Activated T-helper 17 cell treated with anti-CD3 and anti-CD28 coated beads, Interleukin-2, amount 50 U/mL, for 72 hours (primary cell): ENCODE measurements around the gene PFKFB4. TPM values are rescaled to one million over a fixed set of nuclear protein-coding genes. Genes with fewer than 3 reads are reported as not detected.

ENCODE experiments used
- ATAC-seq: fragments of 150-1000 bp; cut with Tn5 transposase; replicated peaks from 2 replicates; pipeline ENCODE4 v1.10.0; 2021; ENCODE audit warnings: mild to moderate bottlenecking, moderate library complexity
- H3K27ac Mint-ChIP-seq: one replicate; pipeline ENCODE4 v1.8.0; 2022; ENCODE audit warnings: mixed read lengths
- H3K27me3 Mint-ChIP-seq: one replicate; pipeline ENCODE4 v1.8.0; 2022; ENCODE audit warnings: mixed read lengths
- H3K36me3 Mint-ChIP-seq: one replicate; pipeline ENCODE4 v1.8.0; 2022; ENCODE audit warnings: low read depth, mild to moderate bottlenecking, mixed read lengths
- H3K4me1 Mint-ChIP-seq: one replicate; pipeline ENCODE4 v1.8.0; 2022; ENCODE audit warnings: mixed read lengths
- H3K4me3 Mint-ChIP-seq: one replicate; pipeline ENCODE4 v1.8.0; 2022; ENCODE audit warnings: mild to moderate bottlenecking, mixed read lengths
- H3K9me3 Mint-ChIP-seq: one replicate; pipeline ENCODE4 v1.8.0; 2022; ENCODE audit warnings: mixed read lengths
- total RNA-seq, 2 donors: library from RNA; stranded (reverse); gene quantifications; one replicate each; pipeline ENCODE4 v1.2.3, GENCODE V29; 2022

Gene PFKFB4
- total RNA-seq, 2 donors from 2014 or later: 52.5 to 277 TPM

DNA sequence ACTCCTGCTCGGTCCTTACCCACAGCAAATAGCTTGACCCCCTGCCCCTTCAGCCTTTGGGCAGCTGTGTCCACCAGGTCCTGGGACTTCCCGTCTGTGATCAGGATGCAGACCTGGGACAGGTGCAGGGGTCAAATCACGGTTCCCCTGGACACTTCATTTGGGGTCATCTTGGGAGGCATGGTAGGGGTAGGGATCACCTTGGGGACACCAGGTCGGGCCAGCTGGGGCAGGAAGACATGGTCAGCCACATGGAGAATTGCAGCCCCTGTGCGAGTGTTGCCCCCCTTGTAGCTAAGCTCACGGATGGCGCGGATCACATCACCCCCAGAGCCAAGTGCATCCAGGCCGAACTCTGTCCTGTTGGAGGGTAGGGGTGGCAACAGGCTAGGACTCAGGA lies 36.7 kb upstream of the PFKFB4 start:
- no peaks in the 10 kb centered on the region for H3K36me3 Mint-ChIP-seq
- peaks cover 10% of the 10 kb centered on the region for H3K4me1 Mint-ChIP-seq
- H3K27me3 Mint-ChIP-seq: peaks cover 37% of the 10 kb centered on the region
- no peak overlapping the region for H3K27ac Mint-ChIP-seq
- no peak overlapping the region for H3K4me3 Mint-ChIP-seq
- no peak for ATAC-seq
- no peaks in the 10 kb centered on the region for H3K9me3 Mint-ChIP-seq

DNA sequence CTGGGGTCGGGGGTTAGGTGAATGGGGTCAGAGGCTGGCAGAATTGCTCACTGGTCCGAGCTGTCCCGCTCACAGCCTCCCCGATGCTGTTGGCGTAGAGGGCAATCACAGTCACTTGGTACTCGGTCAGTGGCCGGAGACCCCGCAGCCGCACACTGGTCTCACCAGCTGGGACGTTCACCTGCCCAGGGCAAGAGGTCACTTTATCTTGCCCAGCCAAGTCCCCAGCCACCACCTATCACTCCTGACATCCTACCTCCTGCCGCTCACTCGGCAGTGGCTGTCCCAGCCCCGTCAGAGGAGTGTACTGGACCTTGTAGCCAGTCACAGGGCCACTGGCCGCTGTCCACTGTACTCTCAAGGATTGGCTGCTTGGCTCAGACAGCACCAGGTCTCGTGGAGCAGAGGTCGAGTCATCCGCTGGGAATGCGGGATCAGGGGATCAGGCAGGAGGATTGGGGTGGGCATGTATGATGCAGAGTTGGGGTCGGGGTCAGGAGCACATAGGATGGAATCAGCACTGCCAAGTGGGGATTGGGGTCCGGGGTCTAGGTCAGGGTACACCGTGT lies 36.0 kb upstream of the PFKFB4 start:
- Mint-ChIP-seq H3K9me3 (no peaks in the 10 kb centered on the region), H3K36me3 (no peaks in the 10 kb centered on the region), H3K27me3 (peaks cover 37% of the 10 kb centered on the region), H3K4me1 (peaks cover 10% of the 10 kb centered on the region), H3K4me3 (no peak overlapping the region), H3K27ac (no peak overlapping the region)
- ATAC-seq: no peak

DNA sequence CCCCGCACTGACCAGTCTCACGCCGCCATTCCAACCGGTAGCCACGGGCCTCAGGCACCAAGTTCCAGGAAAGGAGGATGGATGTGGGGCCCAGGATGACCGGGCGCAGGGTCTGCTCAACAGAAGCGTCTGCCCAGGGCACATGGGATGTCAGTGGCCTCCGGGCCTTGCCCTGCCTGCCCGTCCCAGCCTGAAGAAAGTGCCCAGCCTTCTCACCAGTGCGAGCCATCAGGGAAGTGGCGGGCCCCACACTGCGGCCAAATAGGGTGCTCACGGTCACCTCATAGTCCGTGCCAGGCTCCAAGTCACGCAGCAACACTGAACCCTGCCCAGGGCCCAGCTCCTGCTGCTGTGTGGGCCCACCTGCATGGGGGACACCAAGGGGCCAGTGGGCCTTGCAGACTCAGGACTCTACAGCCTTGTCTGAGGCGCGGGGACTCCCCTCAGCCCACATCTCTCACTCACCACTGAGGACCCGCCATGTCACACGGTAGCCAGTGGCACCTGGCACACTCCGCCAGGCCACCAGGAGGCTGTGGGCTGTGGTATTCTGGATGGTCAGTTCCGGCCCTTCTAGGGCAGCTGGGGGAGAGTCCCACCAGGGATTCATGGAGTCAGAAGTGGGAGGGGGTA lies 35.4 kb upstream of the PFKFB4 start:
- H3K9me3 Mint-ChIP-seq: no peaks in the 10 kb centered on the region
- no peaks in the 10 kb centered on the region for H3K36me3 Mint-ChIP-seq
- peaks cover 10% of the 10 kb centered on the region for H3K4me1 Mint-ChIP-seq
- ATAC-seq: no peak
- H3K4me3 Mint-ChIP-seq: no peak overlapping the region
- no peak overlapping the region for H3K27ac Mint-ChIP-seq
- peaks cover 37% of the 10 kb centered on the region for H3K27me3 Mint-ChIP-seq

DNA sequence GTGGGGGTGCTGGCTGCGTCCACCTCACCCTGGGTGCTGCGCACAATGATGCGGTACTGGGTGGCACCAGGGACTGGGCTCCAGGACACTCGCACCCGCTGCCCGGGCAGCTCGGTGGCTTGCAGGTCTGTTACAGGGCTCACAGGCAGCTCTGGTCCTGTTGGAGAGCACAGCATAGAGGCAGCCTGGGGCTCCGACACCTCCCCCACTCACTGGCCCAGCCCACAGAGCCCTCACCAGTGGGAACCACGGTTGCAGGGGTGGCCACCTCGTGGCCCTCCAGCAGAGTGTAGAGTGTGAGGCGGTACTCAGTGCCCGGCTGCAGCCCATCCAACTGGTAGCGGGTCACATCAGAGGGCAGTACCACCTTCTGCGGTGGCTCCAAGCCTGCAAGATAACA lies 34.8 kb upstream of the PFKFB4 start:
- Mint-ChIP-seq H3K27ac (no peak overlapping the region), H3K27me3 (peaks cover 39% of the 10 kb centered on the region)
- no peak for ATAC-seq

DNA sequence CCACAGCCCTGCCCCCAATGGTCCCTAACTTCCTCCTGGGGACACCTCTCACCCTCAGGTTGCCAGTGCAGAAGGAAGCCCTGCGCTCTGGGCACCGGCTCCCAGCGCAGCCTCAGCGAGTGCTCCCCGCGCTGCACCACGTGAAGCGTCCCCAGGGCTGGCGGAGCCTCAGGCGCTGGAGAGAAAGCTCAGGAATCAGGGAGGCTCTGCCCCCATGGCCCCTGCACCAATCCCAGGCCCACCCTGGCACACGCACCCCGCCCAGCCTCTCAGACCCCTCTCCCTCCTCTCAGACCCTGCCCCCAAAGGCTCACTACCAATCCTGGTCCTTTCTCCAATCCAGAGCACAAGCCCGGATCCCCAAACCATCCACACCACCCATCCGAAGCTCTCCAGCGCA lies 31.6 kb upstream of the PFKFB4 start:
- no peak for ATAC-seq
- no peaks in the 10 kb centered on the region for H3K9me3 Mint-ChIP-seq

More for the DNA sequence above, 34.8 kb upstream of the PFKFB4 start:
- no peak overlapping the region for H3K4me3 Mint-ChIP-seq
- H3K36me3 Mint-ChIP-seq: no peaks in the 10 kb centered on the region
- H3K9me3 Mint-ChIP-seq: no peaks in the 10 kb centered on the region
- H3K4me1 Mint-ChIP-seq: peaks cover 10% of the 10 kb centered on the region

DNA sequence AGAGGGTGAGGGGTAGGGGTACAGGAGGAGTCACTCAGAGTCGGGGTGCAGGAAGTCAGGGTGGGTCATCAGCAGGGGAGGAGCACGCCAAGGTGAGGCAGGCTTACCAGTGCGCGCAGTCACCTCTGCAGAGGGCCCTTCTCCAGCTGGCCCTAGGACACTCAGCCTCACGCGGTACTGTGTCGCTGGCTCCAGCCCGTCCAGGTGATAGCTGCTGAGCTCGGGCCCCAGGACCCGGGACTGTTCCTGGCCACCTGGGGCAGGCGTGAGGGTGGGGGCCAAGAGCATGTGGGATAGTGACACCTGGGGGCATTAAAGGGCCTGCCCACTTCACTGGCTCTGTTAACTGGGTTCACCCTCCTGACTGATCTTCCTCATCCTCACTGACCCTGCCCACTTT lies 31.1 kb upstream of the PFKFB4 start:
- no peak for ATAC-seq
- H3K4me1 Mint-ChIP-seq: peaks cover 6% of the 10 kb centered on the region
- no peaks in the 10 kb centered on the region for H3K9me3 Mint-ChIP-seq
- H3K4me3 Mint-ChIP-seq: no peak overlapping the region
- H3K27ac Mint-ChIP-seq: no peak overlapping the region
- peaks cover 27% of the 10 kb centered on the region for H3K27me3 Mint-ChIP-seq
- H3K36me3 Mint-ChIP-seq: no peaks in the 10 kb centered on the region

More for the DNA sequence above, 31.6 kb upstream of the PFKFB4 start:
- Mint-ChIP-seq H3K4me1 (peaks cover 6% of the 10 kb centered on the region), H3K27me3 (peaks cover 30% of the 10 kb centered on the region), H3K27ac (no peak overlapping the region), H3K4me3 (no peak overlapping the region), H3K36me3 (no peaks in the 10 kb centered on the region)

DNA sequence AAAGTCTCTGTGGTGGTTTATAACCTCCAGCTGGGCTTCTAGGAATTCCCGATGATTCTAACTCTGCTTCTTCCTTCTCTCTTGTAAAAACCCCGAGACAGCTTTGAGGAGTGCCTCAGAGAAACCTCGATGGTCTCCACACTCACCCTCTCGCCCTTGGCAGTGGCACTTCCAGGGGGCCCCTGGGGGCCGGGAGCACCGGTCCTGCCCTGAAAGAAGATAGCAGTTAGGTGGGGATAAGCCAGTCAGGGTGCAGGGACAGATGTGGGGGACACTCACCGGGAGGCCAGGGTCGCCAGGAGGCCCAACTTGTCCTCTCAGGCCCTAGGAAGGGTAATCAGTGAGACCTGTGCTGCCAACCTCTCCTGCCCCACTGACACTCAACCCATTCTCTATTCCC lies 28.8 kb upstream of the PFKFB4 start:
- H3K4me1 Mint-ChIP-seq: no peaks in the 10 kb centered on the region

DNA sequence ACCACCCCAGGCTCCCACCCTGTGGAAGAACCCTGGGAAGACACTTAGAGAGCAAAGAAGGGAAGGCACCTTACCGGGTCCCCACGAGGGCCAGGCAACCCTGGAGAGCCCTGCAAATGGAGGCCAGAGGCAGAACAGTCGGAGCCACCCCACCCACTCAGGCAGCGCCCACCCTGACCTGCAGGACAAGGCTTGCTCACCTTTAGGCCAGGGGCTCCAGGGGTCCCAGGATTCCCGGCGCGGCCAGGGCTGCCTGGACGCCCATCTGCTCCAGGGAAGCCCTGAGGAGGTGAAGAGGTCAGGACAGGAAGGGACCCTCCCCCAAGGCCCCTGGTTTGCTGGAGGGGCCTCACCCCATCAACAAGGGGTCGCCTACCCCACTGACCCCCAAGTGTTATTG lies 28.2 kb upstream of the PFKFB4 start:
- H3K4me1 Mint-ChIP-seq: no peaks in the 10 kb centered on the region
- peaks cover 16% of the 10 kb centered on the region for H3K27me3 Mint-ChIP-seq
- no peaks in the 10 kb centered on the region for H3K36me3 Mint-ChIP-seq
- no peaks in the 10 kb centered on the region for H3K9me3 Mint-ChIP-seq
- no peak overlapping the region for H3K27ac Mint-ChIP-seq
- no peak overlapping the region for H3K4me3 Mint-ChIP-seq
- no peak for ATAC-seq

More for the DNA sequence above, 28.8 kb upstream of the PFKFB4 start:
- Mint-ChIP-seq H3K27ac (peak overlapping the region; percentile 20), H3K27me3 (peaks cover 18% of the 10 kb centered on the region), H3K9me3 (no peaks in the 10 kb centered on the region), H3K36me3 (no peaks in the 10 kb centered on the region), H3K4me3 (no peak overlapping the region)
- no peak for ATAC-seq

DNA sequence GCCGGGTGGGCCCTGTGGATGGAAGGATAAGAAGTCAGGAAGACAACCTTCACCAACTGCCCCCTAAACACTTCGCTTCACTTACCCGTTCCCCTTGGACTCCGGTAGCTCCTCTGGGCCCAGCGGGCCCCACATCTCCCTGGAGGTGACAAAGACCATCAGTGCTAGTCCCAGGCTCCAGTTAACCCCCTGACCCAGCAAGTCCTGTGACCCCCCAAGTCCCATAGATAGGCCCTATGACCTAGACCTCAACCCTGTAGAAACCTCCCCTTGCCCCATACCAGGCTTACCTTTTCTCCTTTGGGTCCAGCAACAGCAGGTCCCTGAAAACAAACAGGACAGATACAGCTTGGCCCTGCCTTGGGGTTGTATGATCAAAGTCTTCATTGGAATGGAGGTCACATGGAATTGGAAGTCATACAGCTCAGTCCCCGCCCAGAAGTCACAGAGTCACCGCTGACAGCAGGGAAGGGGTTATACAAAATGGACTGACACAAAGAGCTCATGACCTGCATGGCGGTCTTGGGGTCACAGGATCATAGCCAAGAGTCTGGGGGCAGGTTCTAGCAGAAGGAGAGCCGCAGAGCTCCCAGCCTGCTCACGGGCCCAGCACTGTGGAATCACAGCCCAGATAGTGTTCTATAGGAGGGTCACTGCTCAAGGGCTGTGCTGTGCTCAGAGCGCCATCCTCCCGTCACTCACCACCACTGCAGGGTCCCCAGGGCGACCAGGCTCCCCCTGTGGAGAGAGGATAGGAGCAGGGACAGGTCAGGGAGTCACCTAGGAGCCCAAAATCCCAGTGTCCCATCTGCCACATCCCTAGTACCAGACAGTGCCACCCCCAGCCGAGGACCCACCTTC lies 25.2 kb upstream of the PFKFB4 start:
- no peaks in the 10 kb centered on the region for H3K4me1 Mint-ChIP-seq
- ATAC-seq: no peak

DNA sequence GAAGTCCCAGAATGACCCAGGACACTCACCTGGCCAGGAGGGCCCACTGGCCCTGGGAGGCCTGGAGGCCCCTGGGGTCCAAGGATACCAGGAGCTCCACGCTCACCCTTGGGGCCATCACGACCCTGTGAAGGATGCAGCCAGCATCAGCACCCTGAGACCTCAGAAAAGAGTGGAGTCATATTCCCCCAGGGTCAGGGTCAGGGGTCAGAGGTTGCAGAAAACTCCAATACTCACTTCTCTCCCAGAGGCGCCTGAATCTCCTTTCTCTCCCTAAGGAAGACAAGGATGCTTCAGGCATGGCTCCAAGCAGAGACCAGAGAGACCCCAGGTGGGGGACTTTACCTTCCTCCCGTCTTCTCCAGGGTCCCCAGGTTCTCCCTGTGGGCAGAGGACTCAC lies 20.0 kb upstream of the PFKFB4 start:
- no peak for ATAC-seq
- Mint-ChIP-seq H3K9me3 (no peaks in the 10 kb centered on the region), H3K36me3 (no peaks in the 10 kb centered on the region), H3K27me3 (no peaks in the 10 kb centered on the region), H3K4me1 (no peaks in the 10 kb centered on the region), H3K27ac (no peak overlapping the region), H3K4me3 (no peak overlapping the region)

More for the DNA sequence above, 25.2 kb upstream of the PFKFB4 start:
- Mint-ChIP-seq H3K27ac (peak overlapping the region; percentile 32), H3K9me3 (no peaks in the 10 kb centered on the region), H3K4me3 (no peak overlapping the region), H3K36me3 (no peaks in the 10 kb centered on the region), H3K27me3 (peaks cover 3% of the 10 kb centered on the region)

DNA sequence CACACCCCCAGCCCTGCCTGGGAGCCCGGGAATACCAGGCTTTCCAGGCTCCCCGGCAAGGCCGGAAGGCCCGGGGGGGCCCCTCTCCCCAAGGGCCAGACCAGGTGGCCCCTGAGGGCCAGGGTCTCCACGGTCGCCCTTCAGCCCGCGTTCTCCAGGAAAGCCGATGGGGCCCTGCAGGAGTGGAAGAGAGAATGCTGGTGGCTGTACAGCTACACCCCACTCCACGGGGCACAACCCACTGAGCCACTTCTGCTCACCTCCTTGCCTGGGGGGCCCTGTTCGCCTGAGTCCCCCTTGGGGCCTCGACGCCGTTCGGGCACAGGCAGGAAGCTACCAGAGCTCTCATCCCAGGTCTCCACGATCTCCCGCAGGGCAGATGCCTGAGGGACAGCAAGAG lies 18.8 kb upstream of the PFKFB4 start:
- Mint-ChIP-seq H3K4me1 (no peaks in the 10 kb centered on the region), H3K4me3 (no peak overlapping the region), H3K27me3 (no peaks in the 10 kb centered on the region), H3K36me3 (no peaks in the 10 kb centered on the region), H3K9me3 (no peaks in the 10 kb centered on the region), H3K27ac (no peak overlapping the region)
- ATAC-seq: no peak

DNA sequence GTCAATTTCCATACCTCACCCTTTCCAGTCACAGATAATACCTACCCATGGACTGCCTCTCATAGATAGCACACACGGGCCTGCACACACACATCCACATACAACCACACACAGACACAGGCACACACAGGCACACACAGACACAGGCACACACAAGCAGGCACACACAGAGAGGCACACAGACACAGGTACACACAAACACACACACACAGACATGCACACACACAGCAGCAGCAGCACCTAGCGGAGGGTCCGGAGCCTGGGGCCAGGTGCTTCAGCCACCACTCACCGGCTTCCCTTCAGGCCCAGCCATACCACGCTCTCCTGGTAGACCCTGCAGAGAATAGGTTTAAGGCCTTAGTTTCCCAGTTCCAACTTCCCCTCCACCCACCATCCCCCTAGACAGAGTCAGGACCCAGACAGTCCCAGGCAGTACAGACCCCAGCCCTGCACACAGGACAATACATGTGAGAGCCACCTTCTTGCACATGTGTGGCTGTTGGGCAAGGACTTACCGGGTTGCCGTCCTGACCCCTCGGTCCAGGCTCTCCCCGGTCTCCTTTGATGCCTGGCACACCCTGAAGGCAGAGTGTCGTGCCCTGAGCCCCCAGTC lies 17.5 kb upstream of the PFKFB4 start:
- H3K9me3 Mint-ChIP-seq: no peaks in the 10 kb centered on the region
- no peaks in the 10 kb centered on the region for H3K27me3 Mint-ChIP-seq
- no peaks in the 10 kb centered on the region for H3K36me3 Mint-ChIP-seq
- H3K27ac Mint-ChIP-seq: no peak overlapping the region
- H3K4me1 Mint-ChIP-seq: no peaks in the 10 kb centered on the region
- ATAC-seq: no peak
- H3K4me3 Mint-ChIP-seq: no peak overlapping the region

DNA sequence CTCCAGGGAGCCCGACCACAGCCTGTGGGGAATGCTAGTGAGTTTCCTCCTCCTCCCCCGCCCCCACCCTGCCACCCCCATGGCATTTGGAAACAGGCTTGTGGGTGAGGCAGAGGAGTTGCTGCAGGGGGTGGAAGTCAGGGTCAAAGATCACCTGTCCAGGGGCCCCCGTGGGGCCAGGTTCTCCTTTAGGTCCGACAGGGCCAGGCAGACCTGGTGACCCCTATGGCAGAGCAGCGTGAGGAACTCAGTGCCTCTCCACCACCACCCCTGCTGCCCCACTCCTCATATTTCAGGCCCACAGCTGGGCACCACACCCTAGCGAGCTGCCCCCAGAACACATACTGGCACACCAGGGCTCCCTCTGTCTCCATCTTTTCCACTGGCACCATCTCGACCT lies 15.9 kb upstream of the PFKFB4 start:
- no peak for ATAC-seq
- Mint-ChIP-seq H3K27me3 (no peaks in the 10 kb centered on the region), H3K36me3 (no peaks in the 10 kb centered on the region), H3K9me3 (no peaks in the 10 kb centered on the region), H3K27ac (no peak overlapping the region), H3K4me3 (no peak overlapping the region), H3K4me1 (no peaks in the 10 kb centered on the region)

DNA sequence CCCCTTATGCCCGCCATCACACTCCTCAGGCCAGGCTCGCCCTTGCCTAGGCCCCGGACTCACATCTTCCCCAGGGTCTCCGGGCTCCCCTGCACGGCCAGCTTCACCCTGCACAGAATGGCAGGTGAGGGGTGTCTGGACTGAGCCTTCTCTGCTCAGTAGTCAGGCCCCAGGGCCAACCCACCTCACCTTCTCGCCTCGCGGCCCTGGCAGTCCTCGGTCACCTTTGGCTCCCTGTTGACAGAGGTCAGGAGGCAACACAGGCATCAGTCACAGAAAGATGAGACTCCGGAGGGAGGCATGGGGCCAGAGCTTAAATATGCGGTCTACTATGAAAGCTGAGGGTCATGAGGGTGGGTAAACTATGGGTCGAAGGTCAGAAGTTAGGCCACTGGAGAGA lies 15.3 kb upstream of the PFKFB4 start:
- H3K4me1 Mint-ChIP-seq: no peaks in the 10 kb centered on the region

More for the DNA sequence above, 15.3 kb upstream of the PFKFB4 start:
- no peaks in the 10 kb centered on the region for H3K36me3 Mint-ChIP-seq
- H3K9me3 Mint-ChIP-seq: no peaks in the 10 kb centered on the region
- H3K27me3 Mint-ChIP-seq: no peaks in the 10 kb centered on the region
- no peak for ATAC-seq
- no peak overlapping the region for H3K4me3 Mint-ChIP-seq
- no peak overlapping the region for H3K27ac Mint-ChIP-seq
